ENCODE data around the gene SPATA19. TPM values are rescaled to one million over a fixed set of nuclear protein-coding genes. Genes with fewer than 3 reads are reported as not detected.

Gene SPATA19
- polyA plus RNA-seq, 2 of the 4 experiments (the other 2 are of a cell fraction): not detected

DNA sequence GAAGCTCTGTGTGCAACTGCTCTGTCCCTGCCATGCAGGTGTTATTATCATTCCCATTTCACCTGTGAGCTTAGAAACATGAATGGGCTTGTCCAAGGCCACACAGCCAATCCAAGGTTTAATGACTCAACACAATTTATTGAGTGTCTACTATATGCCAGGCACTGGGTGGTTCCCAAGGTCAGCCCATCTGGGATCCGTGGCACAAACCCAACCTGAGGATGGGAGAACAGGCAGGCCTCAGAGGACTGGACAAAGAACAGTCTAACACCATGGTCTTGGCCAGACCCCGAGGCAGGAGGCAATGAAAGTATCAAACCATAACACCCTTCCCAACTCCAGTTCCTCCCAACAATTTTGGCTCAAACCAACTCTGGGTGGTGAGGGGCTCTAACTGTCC lies 15.7 kb downstream of the SPATA19 start:
- FAIRE-seq: no peak
- Histone ChIP-seq H3K4me1 (no peaks in the 10 kb centered on the region), H3K27ac (no peak overlapping the region), H3K4me3 (no peak overlapping the region), H3K4me2 (no peak overlapping the region), H3K9me3 (no peaks in the 10 kb centered on the region)
- CTCF ChIA-PET: no interaction called here
- ATAC-seq: no peak
- POLR2A ChIA-PET: no interaction called here
- 10% methylated on average over 2 of the region's 2 CpGs for WGBS (ENCODE audit: missing lambda C conversion rate)
- DNase-seq (ENCODE audit: low read depth in 1 of 2, low spot score in 1 of 2): no peak
- TF ChIP-seq, protein P1, sequence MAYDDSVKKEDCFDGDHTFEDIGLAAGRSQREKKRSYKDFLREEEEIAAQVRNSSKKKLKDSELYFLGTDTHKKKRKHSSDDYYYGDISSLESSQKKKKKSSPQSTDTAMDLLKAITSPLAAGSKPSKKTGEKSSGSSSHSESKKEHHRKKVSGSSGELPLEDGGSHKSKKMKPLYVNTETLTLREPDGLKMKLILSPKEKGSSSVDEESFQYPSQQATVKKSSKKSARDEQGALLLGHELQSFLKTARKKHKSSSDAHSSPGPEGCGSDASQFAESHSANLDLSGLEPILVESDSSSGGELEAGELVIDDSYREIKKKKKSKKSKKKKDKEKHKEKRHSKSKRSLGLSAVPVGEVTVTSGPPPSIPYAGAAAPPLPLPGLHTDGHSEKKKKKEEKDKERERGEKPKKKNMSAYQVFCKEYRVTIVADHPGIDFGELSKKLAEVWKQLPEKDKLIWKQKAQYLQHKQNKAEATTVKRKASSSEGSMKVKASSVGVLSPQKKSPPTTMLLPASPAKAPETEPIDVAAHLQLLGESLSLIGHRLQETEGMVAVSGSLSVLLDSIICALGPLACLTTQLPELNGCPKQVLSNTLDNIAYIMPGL (CRISPR knock-in tag; IDR thresholded peaks at IDR 0.05; ENCODE audit: borderline replicate concordance): no peak
- no peak for TF ChIP-seq TP53 (CRISPR knock-in tag; IDR thresholded peaks at IDR 0.05)

DNA sequence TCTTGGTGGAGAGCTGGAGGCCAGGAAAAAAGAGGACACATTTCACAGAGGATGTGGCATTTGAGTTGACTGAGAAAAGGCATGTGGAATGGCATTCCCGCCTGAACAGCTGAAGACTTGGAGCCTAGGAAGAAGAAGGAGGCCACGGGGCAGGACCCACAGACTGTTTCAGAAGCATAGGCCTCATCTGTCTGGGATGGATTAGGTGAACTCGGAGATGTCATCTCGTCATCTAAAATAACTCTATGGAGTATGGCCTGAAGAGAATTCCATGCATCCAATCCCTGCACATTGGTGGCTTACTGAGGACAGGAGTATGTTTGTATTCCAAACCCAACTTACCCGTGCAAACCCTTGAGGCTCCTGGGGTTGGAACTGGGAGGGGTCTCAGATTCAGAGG lies 16.4 kb downstream of the SPATA19 start:
- POLR2A ChIA-PET: no interaction called here
- no peak for FAIRE-seq
- WGBS (ENCODE audit: missing lambda C conversion rate): 0% methylated on average over 5 of the region's 5 CpGs

GRCh38 chr11:133827556-133827955 lies 17.8 kb downstream of the SPATA19 start:
- DNase-seq (ENCODE audit: low read depth in 1 of 2, low spot score in 1 of 2) (no peak), FAIRE-seq (no peak), ATAC-seq (no peak)
- Histone ChIP-seq H3K4me2 (no peak overlapping the region), H3K4me3 (no peak overlapping the region), H3K27ac (no peak overlapping the region), H3K9me3 (no peaks in the 10 kb centered on the region), H3K4me1 (no peaks in the 10 kb centered on the region)
- CTCF ChIA-PET: no interaction called here
- WGBS (ENCODE audit: missing lambda C conversion rate): 0% methylated on average over 3 of the region's 3 CpGs
- TF ChIP-seq ESRRA (IDR thresholded peaks at IDR 0.05; ENCODE audit: borderline replicate concordance, low read length): no peak
- POLR2A ChIA-PET: no interaction called here

More for the DNA sequence above, 16.4 kb downstream of the SPATA19 start:
- Histone ChIP-seq H3K4me3 (no peak overlapping the region), H3K4me1 (no peaks in the 10 kb centered on the region), H3K27ac (no peak overlapping the region), H3K4me2 (no peak overlapping the region), H3K9me3 (no peaks in the 10 kb centered on the region)
- CTCF ChIA-PET: no interaction called here
- DNase-seq (ENCODE audit: low read depth in 1 of 2, low spot score in 1 of 2) (no peak), ATAC-seq (no peak)
- TF ChIP-seq NPAS2 (CRISPR knock-in tag; IDR thresholded peaks at IDR 0.05; ENCODE audit: borderline replicate concordance) (no peak), MYC (IDR thresholded peaks at IDR 0.05; ENCODE audit: borderline replicate concordance, low read length) (no peak), PBX3 (IDR thresholded peaks at IDR 0.05) (no peak), CHD2 (IDR thresholded peaks at IDR 0.05; ENCODE audit: low read length, partially characterized antibody) (no peak), BHLHE40 (IDR thresholded peaks at IDR 0.05; ENCODE audit: low read depth, low read length) (no peak), FOXS1 (CRISPR knock-in tag; IDR thresholded peaks at IDR 0.05) (no peak), ATOH8 (CRISPR knock-in tag; IDR thresholded peaks at IDR 0.05; ENCODE audit: low read depth) (no peak), HOXA7 (CRISPR knock-in tag; IDR thresholded peaks at IDR 0.05) (no peak)
- TF ChIP-seq, protein P1 (CRISPR knock-in tag; IDR thresholded peaks at IDR 0.05; ENCODE audit: borderline replicate concordance): no peak

- DNase-seq (ENCODE audit: low read depth in 1 of 2, low spot score in 1 of 2) (no peak), ATAC-seq (no peak), FAIRE-seq (no peak)
- POLR2A ChIA-PET: no interaction called here
- CTCF ChIA-PET: no interaction called here
- H3K27ac ChIP-seq: no peak overlapping the region
- H3K4me2 ChIP-seq: no peak overlapping the region
- TF ChIP-seq TFCP2L1 (CRISPR knock-in tag; IDR thresholded peaks at IDR 0.05) (no peak), PHF8 (IDR thresholded peaks at IDR 0.05; ENCODE audit: borderline replicate concordance, low read depth) (no peak), RCOR1 (IDR thresholded peaks at IDR 0.05; ENCODE audit: low read depth, low read length) (no peak), CBX8 (IDR thresholded peaks at IDR 0.05) (no peak), HDAC2 (IDR thresholded peaks at IDR 0.05) (no peak), SREBF2 (IDR thresholded peaks at IDR 0.05) (no peak), FOSL2 (IDR thresholded peaks at IDR 0.05) (no peak), FOSL2 (CRISPR knock-in tag; IDR thresholded peaks at IDR 0.05) (no peak), JUNB (IDR thresholded peaks at IDR 0.05) (no peak), GATA3 (IDR thresholded peaks at IDR 0.05; ENCODE audit: borderline replicate concordance) (no peak), PBX3 (IDR thresholded peaks at IDR 0.05) (no peak), NR3C1 (IDR thresholded peaks at IDR 0.05) (no peak), RARB (CRISPR knock-in tag; IDR thresholded peaks at IDR 0.05) (no peak)
- WGBS (ENCODE audit: missing lambda C conversion rate): 0% methylated on average over 4 of the region's 4 CpGs
- no peaks in the 10 kb centered on the region for H3K9me3 ChIP-seq
- H3K4me3 ChIP-seq: no peak overlapping the region
- H3K4me1 ChIP-seq: no peaks in the 10 kb centered on the region
These were observed 18.4 kb downstream of the SPATA19 start for GRCh38 chr11:133826866-133827265.

Data from A549 (cell line).